Inflammatory macrophage (primary cell): ENCODE data around the gene HIPK4.
"Not testable (repeated sequence)": the region's sequence is repeated elsewhere in the genome, so short reads cannot be mapped to it uniquely, and the experiment has no call there.

Source experiments
- DNase-seq, 2 donors: peaks; one replicate each; pipeline ENCODE4 v3.0.0-alpha.2; 2020 to 2022

Gene HIPK4

GRCh38 chr19:40335855-40336600 is 54.0 kb downstream of the HIPK4 start:
- DNase-seq: no peak

DNA sequence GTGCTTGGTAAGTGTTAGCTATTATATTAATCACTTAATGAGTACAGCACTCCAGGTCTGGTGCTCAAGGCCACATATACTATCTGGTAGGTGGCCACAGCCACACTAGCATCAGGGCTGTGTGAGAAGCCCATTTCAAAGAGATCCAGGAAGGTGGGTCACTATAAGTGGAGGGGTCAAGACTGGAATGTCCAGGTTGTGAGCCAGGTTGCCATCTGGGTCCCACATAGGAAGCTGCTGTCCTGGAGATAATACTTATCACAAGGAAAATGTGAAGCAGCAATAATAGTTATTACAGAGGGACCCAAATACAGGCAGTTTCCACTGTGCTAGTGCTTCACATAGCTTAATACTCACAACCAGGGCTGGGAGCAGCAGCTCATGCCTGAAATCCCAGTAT is 54.9 kb downstream of the HIPK4 start:
- DNase-seq: no peak

DNA sequence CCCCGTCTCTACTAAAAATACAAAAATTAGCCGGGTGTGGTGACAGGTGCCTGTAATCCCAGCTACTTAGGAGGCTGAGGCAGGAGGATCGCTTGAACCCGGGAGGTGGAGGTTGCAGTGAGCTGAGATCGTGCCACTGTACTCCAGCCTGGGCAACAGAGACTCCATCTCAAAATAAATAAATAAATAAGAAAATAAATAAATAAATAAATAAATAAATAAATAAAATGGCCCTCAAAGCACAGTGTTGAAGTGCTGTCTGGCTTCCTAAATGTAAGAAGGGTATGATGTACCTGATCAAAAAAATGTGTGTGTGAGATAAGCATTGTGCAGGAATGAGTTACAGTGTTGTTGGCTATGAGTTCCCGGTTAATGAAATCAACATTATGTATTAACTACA is 56.9 kb downstream of the HIPK4 start:
- DNase-seq: not testable (repeated sequence)

- DNase-seq: no peak
Measured at GRCh38 chr19:40332669-40333068, 57.3 kb downstream of the HIPK4 start.

- DNase-seq: no peak
Measured at GRCh38 chr19:40331052-40331451, 58.9 kb downstream of the HIPK4 start.
